GF-D8 (cell line): Measurements from ENCODE around the gene FOCAD.

Experiments
- DNase-seq: peaks from one replicate; lab custom pipeline; 2025; lab: John Stamatoyannopoulos, UW

The FOCAD gene

GRCh38 chr9:20804489-20805250 lies 120.6 kb downstream of the FOCAD start:
- DNase-seq = peak; percentile 89

- DNase-seq = no peak
Measured at GRCh38 chr9:20805766-20806165, 121.7 kb downstream of the FOCAD start.

- DNase-seq = no peak
Measured at GRCh38 chr9:20808002-20808401, 123.9 kb downstream of the FOCAD start.

- DNase-seq = no peak
Measured at GRCh38 chr9:20811872-20812271, 127.8 kb downstream of the FOCAD start.

- no peak for DNase-seq
Measured at GRCh38 chr9:20815923-20816703, 132.1 kb downstream of the FOCAD start.

GRCh38 chr9:20823051-20823450 lies 139.0 kb downstream of the FOCAD start:
- no peak for DNase-seq

GRCh38 chr9:20831028-20831427 lies 147.0 kb downstream of the FOCAD start:
- DNase-seq = no peak

GRCh38 chr9:20832775-20833174 lies 148.7 kb downstream of the FOCAD start:
- DNase-seq = no peak

GRCh38 chr9:20835377-20836286 lies 151.6 kb downstream of the FOCAD start:
- no peak for DNase-seq

GRCh38 chr9:20837166-20837565 lies 153.1 kb downstream of the FOCAD start:
- DNase-seq = no peak

GRCh38 chr9:20838218-20838617 lies 154.2 kb downstream of the FOCAD start:
- no peak for DNase-seq

- DNase-seq = no peak
Measured at GRCh38 chr9:20844916-20845315, 160.9 kb downstream of the FOCAD start.

- no peak for DNase-seq
Measured at GRCh38 chr9:20848490-20848889, 164.4 kb downstream of the FOCAD start.

- DNase-seq = no peak
Measured at GRCh38 chr9:20853866-20854265, 169.8 kb downstream of the FOCAD start.

GRCh38 chr9:20854444-20854843 lies 170.4 kb downstream of the FOCAD start:
- no peak for DNase-seq

GRCh38 chr9:20863945-20864344 lies 179.9 kb downstream of the FOCAD start:
- no peak for DNase-seq

GRCh38 chr9:20865347-20865746 lies 181.3 kb downstream of the FOCAD start:
- DNase-seq = no peak

GRCh38 chr9:20870115-20870514 lies 186.1 kb downstream of the FOCAD start:
- no peak for DNase-seq

- no peak for DNase-seq
Measured at GRCh38 chr9:20872340-20872977, 188.4 kb downstream of the FOCAD start.

GRCh38 chr9:20873240-20873865 lies 189.3 kb downstream of the FOCAD start:
- no peak for DNase-seq

- DNase-seq = no peak
Measured at GRCh38 chr9:20880271-20880670, 196.2 kb downstream of the FOCAD start.
